NB4 (cell line): Measurements from ENCODE around the gene PTPRD.

ENCODE experiments used
- DNase-seq: peaks from one replicate; pipeline ENCODE4 v3.0.0; 2010; ENCODE audit warnings: low read depth
- H3K4me3 ChIP-seq: one replicate; pipeline ENCODE4 v1.5.1; 2011; ENCODE audit warnings: mild to moderate bottlenecking, low read depth, low read length, moderate library complexity
- MYC ChIP-seq: IDR thresholded peaks from 2 replicates; pipeline ENCODE4 v1.6.1; 2011; ENCODE audit warnings: low read depth, low read length
- POLR2A ChIP-seq: IDR thresholded peaks from 2 replicates; pipeline ENCODE4 v1.6.1; 2011; ENCODE audit warnings: mild to moderate bottlenecking; ENCODE audit not compliant: insufficient read length; ENCODE audit errors: extremely low read depth
- TF ChIP-seq, protein P1 (sequence below): IDR thresholded peaks from 2 replicates; pipeline ENCODE4 v1.6.1; 2011; ENCODE audit warnings: low read depth, low read length
- TF ChIP-seq, protein P2 (sequence below): IDR thresholded peaks from one replicate; pipeline ENCODE4 v1.5.1; 2012; ENCODE audit warnings: low read depth, low read length

Gene PTPRD

DNA sequence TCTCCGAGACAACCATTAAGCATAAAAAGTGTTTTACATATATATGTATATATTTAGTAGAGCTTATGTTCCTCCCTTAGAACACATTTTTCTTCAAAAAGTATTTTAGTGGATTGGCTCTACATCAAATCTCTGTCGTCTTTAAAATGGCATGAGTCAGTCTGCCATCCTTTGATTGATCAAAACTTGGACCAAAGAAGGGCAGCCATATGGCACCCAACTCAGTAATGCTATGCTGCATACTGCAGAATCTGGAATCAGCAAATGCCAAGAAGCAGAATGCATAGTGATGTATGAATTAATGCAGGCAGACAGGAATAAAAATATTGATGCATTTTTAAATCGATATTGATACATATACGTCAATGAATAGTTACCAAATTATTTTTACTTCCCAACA lies 1074.4 kb downstream of the PTPRD start:
- H3K4me3 ChIP-seq = no peak overlapping the region
- TF ChIP-seq POLR2A (no peak), MYC (no peak)
- TF ChIP-seq, protein P1, sequence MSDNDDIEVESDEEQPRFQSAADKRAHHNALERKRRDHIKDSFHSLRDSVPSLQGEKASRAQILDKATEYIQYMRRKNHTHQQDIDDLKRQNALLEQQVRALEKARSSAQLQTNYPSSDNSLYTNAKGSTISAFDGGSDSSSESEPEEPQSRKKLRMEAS = no peak
- TF ChIP-seq, protein P2, sequence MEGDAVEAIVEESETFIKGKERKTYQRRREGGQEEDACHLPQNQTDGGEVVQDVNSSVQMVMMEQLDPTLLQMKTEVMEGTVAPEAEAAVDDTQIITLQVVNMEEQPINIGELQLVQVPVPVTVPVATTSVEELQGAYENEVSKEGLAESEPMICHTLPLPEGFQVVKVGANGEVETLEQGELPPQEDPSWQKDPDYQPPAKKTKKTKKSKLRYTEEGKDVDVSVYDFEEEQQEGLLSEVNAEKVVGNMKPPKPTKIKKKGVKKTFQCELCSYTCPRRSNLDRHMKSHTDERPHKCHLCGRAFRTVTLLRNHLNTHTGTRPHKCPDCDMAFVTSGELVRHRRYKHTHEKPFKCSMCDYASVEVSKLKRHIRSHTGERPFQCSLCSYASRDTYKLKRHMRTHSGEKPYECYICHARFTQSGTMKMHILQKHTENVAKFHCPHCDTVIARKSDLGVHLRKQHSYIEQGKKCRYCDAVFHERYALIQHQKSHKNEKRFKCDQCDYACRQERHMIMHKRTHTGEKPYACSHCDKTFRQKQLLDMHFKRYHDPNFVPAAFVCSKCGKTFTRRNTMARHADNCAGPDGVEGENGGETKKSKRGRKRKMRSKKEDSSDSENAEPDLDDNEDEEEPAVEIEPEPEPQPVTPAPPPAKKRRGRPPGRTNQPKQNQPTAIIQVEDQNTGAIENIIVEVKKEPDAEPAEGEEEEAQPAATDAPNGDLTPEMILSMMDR = no peak
- DNase-seq = no peak

DNA sequence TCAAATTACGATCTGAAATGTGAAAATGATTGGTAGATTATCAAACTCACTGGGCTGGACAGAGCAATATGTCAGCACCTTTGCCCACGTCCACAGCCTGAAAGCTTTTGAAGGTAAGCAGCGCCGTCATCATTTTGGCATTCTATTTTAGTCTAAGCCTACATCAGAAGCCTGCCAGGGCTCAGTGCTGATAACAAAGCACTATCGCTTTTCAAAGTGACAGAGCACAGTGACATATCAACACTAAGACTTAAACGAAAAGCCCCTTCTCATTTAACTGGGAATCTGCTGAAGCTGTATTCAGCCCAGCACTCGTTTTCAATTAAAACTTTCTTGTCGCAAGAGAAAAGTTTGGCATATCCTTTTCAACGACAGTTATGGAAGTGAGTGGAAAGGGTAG lies 1076.3 kb downstream of the PTPRD start:
- no peak overlapping the region for H3K4me3 ChIP-seq
- TF ChIP-seq MYC = no peak
- TF ChIP-seq, protein P2 = no peak
- TF ChIP-seq POLR2A = no peak
- TF ChIP-seq, protein P1 = no peak
- no peak for DNase-seq

DNA sequence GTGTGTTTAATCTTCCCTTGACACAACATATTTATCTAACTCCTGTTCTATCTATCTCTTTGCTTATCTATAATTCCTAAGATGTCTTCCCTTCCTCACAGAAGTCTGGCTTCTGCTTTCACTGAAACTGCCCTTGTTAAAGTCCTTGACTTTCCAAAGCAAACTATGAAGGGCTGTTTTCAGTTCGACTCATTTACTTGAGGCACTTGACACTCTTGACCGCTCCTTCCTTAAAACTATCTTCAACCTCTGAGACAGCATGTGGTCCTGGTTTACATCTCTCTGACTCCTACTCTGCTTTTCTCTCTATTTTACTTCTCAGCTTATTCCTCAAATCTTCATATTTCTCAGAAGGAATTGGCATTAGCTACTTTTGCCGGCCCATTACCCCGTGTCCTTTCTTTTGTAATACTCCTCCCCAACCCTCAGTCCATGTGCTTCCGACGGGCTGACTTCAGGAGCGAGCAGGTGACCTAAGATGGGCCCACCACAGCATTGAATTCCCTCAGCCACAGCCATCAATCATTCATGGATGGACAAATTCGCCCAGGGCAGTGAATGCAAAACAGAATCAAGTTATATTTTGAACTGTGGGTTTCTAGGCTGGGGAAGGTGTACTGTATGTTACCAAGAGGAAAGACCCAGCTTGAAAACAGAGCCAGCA lies 1089.2 kb downstream of the PTPRD start:
- no peak for TF ChIP-seq POLR2A
- no peak for TF ChIP-seq MYC
- TF ChIP-seq, protein P2 = no peak
- TF ChIP-seq, protein P1 = no peak
- DNase-seq = no peak
- H3K4me3 ChIP-seq = no peak overlapping the region

DNA sequence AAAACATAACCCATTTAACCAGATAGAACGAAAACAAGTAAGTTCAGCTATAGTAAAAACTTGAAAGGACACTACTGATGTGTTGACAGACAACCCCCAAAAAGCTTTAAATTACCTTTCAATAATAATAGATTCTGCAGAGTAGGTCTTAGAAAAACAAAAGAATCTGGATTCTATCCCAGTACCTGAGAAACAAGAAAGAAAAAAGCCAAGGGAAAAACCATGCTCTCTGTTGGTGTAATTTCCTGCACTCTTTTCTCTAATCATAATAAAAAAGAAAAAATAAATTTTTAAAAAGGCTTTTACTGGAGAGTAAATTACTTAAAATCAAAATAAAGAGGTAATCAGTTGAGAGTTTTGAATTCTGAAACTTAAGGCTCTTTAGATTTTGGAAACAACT lies 1090.4 kb downstream of the PTPRD start:
- DNase-seq = no peak
- no peak overlapping the region for H3K4me3 ChIP-seq
- TF ChIP-seq MYC (no peak), POLR2A (no peak)
- TF ChIP-seq, protein P1 = no peak
- TF ChIP-seq, protein P2 = no peak

DNA sequence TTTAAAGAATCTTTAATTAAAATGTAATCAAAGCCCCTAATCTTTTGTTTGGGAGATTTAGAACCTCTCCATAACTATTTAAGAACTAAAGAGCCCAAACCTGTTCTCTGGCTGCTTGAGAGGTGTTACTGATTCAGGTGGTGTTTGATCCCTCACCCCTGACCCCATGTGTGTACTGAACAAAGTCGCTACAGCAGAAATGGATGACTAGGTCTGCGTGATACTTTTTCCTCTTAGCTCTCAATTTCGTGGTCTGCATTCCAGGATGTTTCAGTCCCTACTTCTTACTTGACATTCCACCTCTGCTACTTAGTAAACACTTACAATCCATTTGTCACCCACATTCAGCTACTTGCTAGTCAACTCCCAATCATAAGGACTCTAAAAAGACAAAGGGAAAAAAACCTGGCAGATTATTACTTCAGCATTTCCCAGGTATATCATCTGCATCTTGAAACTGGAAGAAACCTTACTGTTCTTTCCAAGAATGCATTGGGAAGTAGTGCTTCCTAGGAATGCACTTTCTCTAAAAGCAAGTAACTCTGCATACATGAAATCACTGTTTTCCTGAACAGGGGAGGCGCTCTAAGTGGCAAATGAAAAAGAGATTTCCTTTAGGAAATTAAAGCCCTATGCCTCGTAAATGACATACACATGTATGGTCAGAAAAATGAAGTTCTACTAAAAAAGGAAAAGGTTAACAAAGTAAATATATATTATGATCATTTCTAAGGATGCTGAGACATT lies 1091.6 kb downstream of the PTPRD start:
- no peak overlapping the region for H3K4me3 ChIP-seq
- TF ChIP-seq, protein P1 = no peak
- no peak for TF ChIP-seq POLR2A
- TF ChIP-seq MYC = no peak
- TF ChIP-seq, protein P2 = no peak
- no peak for DNase-seq
